Keratinocyte (primary cell): ENCODE results near the gene SCUBE1.

Source experiments
- EZH2 ChIP-seq: IDR thresholded peaks from one replicate; pipeline ENCODE4 v1.6.1; 2012; ENCODE audit warnings: inconsistent platforms, mild to moderate bottlenecking, low read length, moderate library complexity
- TF ChIP-seq, protein P1 (sequence below), 3 experiments: IDR thresholded peaks in 1 of 3; conservative IDR thresholded peaks in 1 of 3; optimal IDR thresholded peaks in 1 of 3; 2 replicates in 2 of 3; 3 replicates in 1 of 3; pipeline versions ENCODE3 to v1.5.1; 2011; ENCODE audit warnings: low read length in 3 of 3, mild to moderate bottlenecking in 3 of 3, moderate library complexity in 2 of 3, control low read depth in 1 of 3, inconsistent platforms in 1 of 3; ENCODE audit not compliant: insufficient read depth in 2 of 3; ENCODE audit errors: extremely low read depth in 1 of 3

DNA sequence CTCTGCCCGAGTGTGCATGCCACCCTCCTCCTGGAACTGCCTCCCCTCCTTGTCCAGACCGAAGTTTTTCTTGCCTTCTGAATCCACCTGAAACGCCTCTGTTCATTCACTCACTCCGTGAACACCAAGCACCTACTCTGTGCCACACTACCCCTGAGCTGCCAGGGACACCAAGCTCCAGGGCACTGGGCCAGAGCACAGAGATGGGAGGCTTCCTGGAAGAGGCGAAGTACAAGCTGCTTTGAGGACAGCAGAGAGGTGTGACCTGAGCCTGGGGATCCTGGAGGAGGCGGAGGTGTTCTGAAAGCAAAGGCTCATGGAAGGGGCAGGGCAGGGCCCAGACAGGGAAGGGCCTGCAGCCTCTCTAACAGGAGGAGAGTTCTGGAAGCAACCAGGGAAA is 47.5 kb downstream of the SCUBE1 start:
- TF ChIP-seq, protein P1, sequence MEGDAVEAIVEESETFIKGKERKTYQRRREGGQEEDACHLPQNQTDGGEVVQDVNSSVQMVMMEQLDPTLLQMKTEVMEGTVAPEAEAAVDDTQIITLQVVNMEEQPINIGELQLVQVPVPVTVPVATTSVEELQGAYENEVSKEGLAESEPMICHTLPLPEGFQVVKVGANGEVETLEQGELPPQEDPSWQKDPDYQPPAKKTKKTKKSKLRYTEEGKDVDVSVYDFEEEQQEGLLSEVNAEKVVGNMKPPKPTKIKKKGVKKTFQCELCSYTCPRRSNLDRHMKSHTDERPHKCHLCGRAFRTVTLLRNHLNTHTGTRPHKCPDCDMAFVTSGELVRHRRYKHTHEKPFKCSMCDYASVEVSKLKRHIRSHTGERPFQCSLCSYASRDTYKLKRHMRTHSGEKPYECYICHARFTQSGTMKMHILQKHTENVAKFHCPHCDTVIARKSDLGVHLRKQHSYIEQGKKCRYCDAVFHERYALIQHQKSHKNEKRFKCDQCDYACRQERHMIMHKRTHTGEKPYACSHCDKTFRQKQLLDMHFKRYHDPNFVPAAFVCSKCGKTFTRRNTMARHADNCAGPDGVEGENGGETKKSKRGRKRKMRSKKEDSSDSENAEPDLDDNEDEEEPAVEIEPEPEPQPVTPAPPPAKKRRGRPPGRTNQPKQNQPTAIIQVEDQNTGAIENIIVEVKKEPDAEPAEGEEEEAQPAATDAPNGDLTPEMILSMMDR (optimal IDR thresholded peaks at IDR 0.05 in 1 of 3, IDR thresholded peaks at IDR 0.05 in 1 of 3, conservative IDR thresholded peaks at IDR 0.05 in 1 of 3; ENCODE audit: extremely low read depth in 1 of 3, insufficient read depth in 2 of 3, low read length in 3 of 3), result no peak
- TF ChIP-seq EZH2, result no peak
